H1 (cell line): ENCODE data around the gene DRC1. TPM values are rescaled to one million over a fixed set of nuclear protein-coding genes. Genes with fewer than 3 reads are reported as not detected.

ENCODE experiments used
- CTCF ChIA-PET: fragments of 300-600 bp; sonication (Branson Sonifier 250); formaldehyde crosslinking; loops from one replicate; lab custom pipeline; 2021; ENCODE audit not compliant: partially characterized antibody; lab: Charles Lee
- POLR2A ChIA-PET: fragments of 300-600 bp; sonication (Branson Sonifier 250); formaldehyde crosslinking; loops from one replicate; lab custom pipeline; 2021; ENCODE audit warnings: inconsistent platforms; ENCODE audit not compliant: partially characterized antibody; lab: Charles Lee
- DNase-seq, 2 experiments: peaks; one replicate each; pipeline versions ENCODE4 v3.0.0 to v3.0.0-alpha.2; 2010 to 2022; ENCODE audit warnings: low spot score in 2 of 2, low read depth in 1 of 2, mixed read lengths in 1 of 2
- FAIRE-seq: peaks from 2 replicates; lab custom pipeline; 2011; peaks lifted over from hg19 to GRCh38; lab: Jason Lieb, UNC
- H2AFZ ChIP-seq: 2 replicates; pipeline ENCODE4 v1.8.1; 2012; ENCODE audit warnings: low read length, inconsistent platforms
- H2AK5ac ChIP-seq: 2 replicates; pipeline ENCODE4 v1.6.1; 2013; ENCODE audit warnings: low read depth, low read length
- H2BK120ac ChIP-seq: replicated peaks from 2 replicates; pipeline ENCODE3; 2013; ENCODE audit warnings: low read depth, low read length, inconsistent platforms
- H2BK12ac ChIP-seq: 2 replicates; pipeline ENCODE4 v1.6.1; 2013; ENCODE audit warnings: low read depth, low read length
- H2BK15ac ChIP-seq: 2 replicates; pipeline ENCODE4 v1.6.1; 2013; ENCODE audit warnings: low read length
- H2BK20ac ChIP-seq: 2 replicates; pipeline ENCODE4 v1.6.1; 2013; ENCODE audit warnings: low read length
- H2BK5ac ChIP-seq: 2 replicates; pipeline ENCODE4 v1.6.1; 2013; ENCODE audit warnings: low read depth, low read length
- H3K14ac ChIP-seq: 2 replicates; pipeline ENCODE4 v1.6.1; 2013; ENCODE audit warnings: inconsistent platforms; ENCODE audit not compliant: insufficient read length
- H3K18ac ChIP-seq: 2 replicates; pipeline ENCODE4 v1.6.1; 2013; ENCODE audit warnings: low read length; ENCODE audit errors: extremely low read depth
- H3K23ac ChIP-seq: 2 replicates; pipeline ENCODE4 v1.6.1; 2013; ENCODE audit warnings: inconsistent platforms; ENCODE audit not compliant: insufficient read length
- H3K23me2 ChIP-seq: 2 replicates; pipeline ENCODE4 v1.6.1; 2013; ENCODE audit warnings: low read depth, low read length
- H3K27ac ChIP-seq: 2 replicates; pipeline ENCODE4 v1.6.1; 2011; ENCODE audit warnings: low read depth, low read length, inconsistent platforms
- H3K27me3 ChIP-seq, 4 experiments: replicated peaks in 1 of 4; 1 replicate in 1 of 4; 2 replicates in 3 of 4; pipeline versions ENCODE4 v1.6.1 to v1.8.1; 2011 to 2013; ENCODE audit warnings: low read length in 3 of 4, mild to moderate bottlenecking in 3 of 4, inconsistent platforms in 2 of 4, mixed read lengths in 2 of 4, moderate library complexity in 1 of 4; ENCODE audit not compliant: control insufficient read depth in 3 of 4, insufficient read depth in 3 of 4; ENCODE audit errors: extremely low read depth in 1 of 4
- H3K36me3 ChIP-seq, 4 experiments: 2 replicates each; pipeline versions ENCODE4 v1.6.1 to v1.8.1; 2011 to 2013; ENCODE audit warnings: mild to moderate bottlenecking in 4 of 4, low read length in 3 of 4, moderate library complexity in 2 of 4, control low read depth in 1 of 4, inconsistent platforms in 1 of 4; ENCODE audit not compliant: insufficient read depth in 4 of 4, control insufficient read depth in 2 of 4
- H3K4ac ChIP-seq: replicated peaks from 2 replicates; pipeline ENCODE3; 2013; ENCODE audit warnings: low read length, low read depth, mixed read lengths, inconsistent platforms; ENCODE audit not compliant: insufficient read length
- H3K4me1 ChIP-seq, 4 experiments: replicated peaks in 1 of 4; 1 replicate in 1 of 4; 2 replicates in 3 of 4; pipeline versions ENCODE4 v1.6.1 to v1.8.1; 2011 to 2013; ENCODE audit warnings: low read length in 3 of 4, inconsistent platforms in 2 of 4, mixed read lengths in 1 of 4; ENCODE audit not compliant: insufficient read depth in 4 of 4, control insufficient read depth in 3 of 4
- H3K4me2 ChIP-seq, 2 experiments: 2 replicates each; pipeline versions ENCODE4 v1.6.1 to v1.8.1; 2011 to 2013; ENCODE audit warnings: low read depth in 2 of 2, low read length in 2 of 2, control low read depth in 1 of 2, inconsistent platforms in 1 of 2, mild to moderate bottlenecking in 1 of 2; ENCODE audit not compliant: insufficient read depth in 1 of 2
- H3K4me3 ChIP-seq, 4 experiments: fragments of 200-600, 300-600 bp in 1 of 4; sonication (generic), shearing (Covaris generic), sonication (Bioruptor Twin) in 1 of 4; 2 replicates each; pipeline versions ENCODE4 v1.5.1 to v1.8.1; 2011 to 2016; ENCODE audit warnings: low read length in 4 of 4, low read depth in 3 of 4, control low read depth in 2 of 4, inconsistent platforms in 2 of 4, mild to moderate bottlenecking in 2 of 4, mixed read lengths in 1 of 4, moderate library complexity in 1 of 4; ENCODE audit not compliant: insufficient read depth in 2 of 4; ENCODE audit errors: extremely low read depth in 1 of 4
- H3K56ac ChIP-seq: replicated peaks from 2 replicates; pipeline ENCODE3; 2013; ENCODE audit warnings: low read depth, mild to moderate bottlenecking, mixed read lengths, low read length, inconsistent platforms; ENCODE audit not compliant: insufficient read length
- H3K79me1 ChIP-seq: 2 replicates; pipeline ENCODE4 v1.6.1; 2013; ENCODE audit warnings: low read depth, low read length, control low read depth
- H3K79me2 ChIP-seq, 2 experiments: 2 replicates each; pipeline versions ENCODE4 v1.6.1 to v1.8.1; 2012 to 2013; ENCODE audit warnings: low read length in 2 of 2, mild to moderate bottlenecking in 2 of 2, inconsistent platforms in 1 of 2; ENCODE audit not compliant: insufficient read depth in 2 of 2, control insufficient read depth in 1 of 2
- H3K9ac ChIP-seq, 4 experiments: replicated peaks in 1 of 4; 1 replicate in 1 of 4; 2 replicates in 3 of 4; pipeline versions ENCODE4 v1.6.1 to v1.8.1; 2011 to 2013; ENCODE audit warnings: low read depth in 3 of 4, low read length in 3 of 4, control low read depth in 2 of 4, mild to moderate bottlenecking in 2 of 4, moderate library complexity in 2 of 4, inconsistent platforms in 1 of 4; ENCODE audit errors: extremely low read depth in 1 of 4
- H3K9me3 ChIP-seq, 2 experiments: 2 replicates each; pipeline versions ENCODE4 v1.6.1 to v1.8.1; 2012 to 2013; ENCODE audit warnings: mild to moderate bottlenecking in 2 of 2, moderate library complexity in 2 of 2, control low read depth in 1 of 2, inconsistent platforms in 1 of 2, low read depth in 1 of 2, low read length in 1 of 2, mixed read lengths in 1 of 2; ENCODE audit not compliant: insufficient read depth in 2 of 2
- H4K20me1 ChIP-seq, 2 experiments: replicated peaks in 1 of 2; 2 replicates each; pipeline versions ENCODE3 to v1.8.1; 2011 to 2013; ENCODE audit warnings: inconsistent platforms in 2 of 2, low read length in 2 of 2, mild to moderate bottlenecking in 1 of 2; ENCODE audit not compliant: insufficient read depth in 2 of 2, control insufficient read depth in 1 of 2
- H4K5ac ChIP-seq: 2 replicates; pipeline ENCODE4 v1.6.1; 2013; ENCODE audit warnings: low read length, low read depth, mixed read lengths, inconsistent platforms; ENCODE audit not compliant: insufficient read length
- H4K8ac ChIP-seq: 2 replicates; pipeline ENCODE4 v1.8.0; 2013; ENCODE audit warnings: mild to moderate bottlenecking, moderate library complexity, low read length, inconsistent platforms; ENCODE audit not compliant: insufficient read depth; ENCODE audit errors: extremely low read depth
- H4K91ac ChIP-seq: replicated peaks from 2 replicates; pipeline ENCODE3; 2013; ENCODE audit warnings: low read length, mixed read lengths, inconsistent platforms; ENCODE audit not compliant: insufficient read length
- BACH1 ChIP-seq: IDR thresholded peaks from 2 replicates; pipeline ENCODE4 v1.6.1; 2012; ENCODE audit warnings: low read length, improper control_type of control experiment
- CEBPB ChIP-seq: IDR thresholded peaks from 2 replicates; pipeline ENCODE4 v1.6.1; 2012; ENCODE audit warnings: low read depth, low read length
- EZH2 ChIP-seq: fragments of 200-600 bp; sonication (generic); IDR thresholded peaks from 2 replicates; pipeline ENCODE4 v1.7.1; 2012; ENCODE audit warnings: low read depth, mild to moderate bottlenecking, moderate library complexity, low read length, inconsistent platforms; ENCODE audit not compliant: severe bottlenecking
- GABPA ChIP-seq: IDR thresholded peaks from 2 replicates; pipeline ENCODE4 v1.6.1; 2011; ENCODE audit warnings: mild to moderate bottlenecking, low read length, moderate library complexity, borderline replicate concordance; ENCODE audit not compliant: insufficient read depth
- KDM1A ChIP-seq: fragments of 200-600, 300-600 bp; sonication (generic); IDR thresholded peaks from 2 replicates; pipeline ENCODE4 v1.7.1; 2016; ENCODE audit warnings: mild to moderate bottlenecking, low read length, borderline replicate concordance
- MAFK ChIP-seq: IDR thresholded peaks from 2 replicates; pipeline ENCODE4 v1.6.1; 2012; ENCODE audit warnings: low read depth, mild to moderate bottlenecking, improper control_type of control experiment, low read length
- NRF1 ChIP-seq: IDR thresholded peaks from 2 replicates; pipeline ENCODE4 v1.6.1; 2011; ENCODE audit warnings: mild to moderate bottlenecking, low read depth, low read length, improper control_type of control experiment
- POLR2A ChIP-seq, 2 experiments: IDR thresholded peaks; 1 replicate in 1 of 2; 2 replicates in 1 of 2; pipeline ENCODE4 v1.6.1; 2011; ENCODE audit warnings: low read depth in 2 of 2, low read length in 2 of 2, mild to moderate bottlenecking in 2 of 2; ENCODE audit errors: control extremely low read depth in 1 of 2
- SP4 ChIP-seq: IDR thresholded peaks from 2 replicates; pipeline ENCODE4 v1.6.1; 2012; ENCODE audit warnings: low read length, inconsistent platforms
- SRF ChIP-seq: IDR thresholded peaks from 2 replicates; pipeline ENCODE4 v1.6.1; 2011; ENCODE audit warnings: mild to moderate bottlenecking, low read depth, low read length, moderate library complexity
- TAF7 ChIP-seq: optimal IDR thresholded peaks from 2 replicates; pipeline ENCODE3; 2011; ENCODE audit warnings: low read depth, mild to moderate bottlenecking, inconsistent platforms, low read length, moderate library complexity, borderline replicate concordance
- TBP ChIP-seq: IDR thresholded peaks from 2 replicates; pipeline ENCODE4 v1.6.1; 2011; ENCODE audit warnings: low read depth, low read length, improper control_type of control experiment
- WGBS, 2 experiments: shearing (Covaris generic) in 1 of 2; methylation state at CpG; one replicate each; pipeline versions ENCODE4 v1.1.6 to v1.1.7; 2013 to 2015; ENCODE audit warnings: low lambda C conversion rate in 2 of 2, mixed read lengths in 2 of 2, inconsistent platforms in 1 of 2, low coverage in 1 of 2, missing lambda C conversion rate in 1 of 2; ENCODE audit not compliant: insufficient replicate concordance in 2 of 2, insufficient coverage in 1 of 2, insufficient read length in 1 of 2; ENCODE audit errors: extremely low coverage in 1 of 2, missing lambda C conversion rate in 1 of 2; 5-methylcytosine and 5-hydroxymethylcytosine counted together
- polyA plus RNA-seq, 7 experiments: library from polyadenylated mRNA; depleted of rRNA in 3 of 7; stranded (reverse) in 5 of 7; unstranded in 2 of 7; fragments of >200 nt in 5 of 7; fragments of 200-250 nt in 2 of 7; gene quantifications; 1 replicate in 5 of 7; 2 replicates in 1 of 7; 4 replicates in 1 of 7; pipeline versions ENCODE4 v1.2.1 to v1.2.3, GENCODE V29; 2011 to 2013; ENCODE audit warnings: missing spikeins in 2 of 7, mixed read lengths in 2 of 7
- total RNA-seq: library from RNA; stranded (reverse); fragmentation: NEBNext Ultra II Directional; extraction: Animal tissue kit (Norgen Biotek cat#: 25700); gene quantifications from 2 replicates; pipeline ENCODE4 v1.2.1, GENCODE V29; 2021
- TF ChIP-seq, protein P1 (sequence below): IDR thresholded peaks from 2 replicates; pipeline ENCODE4 v1.6.1; 2011; ENCODE audit warnings: low read depth, mild to moderate bottlenecking, low read length; ENCODE audit not compliant: insufficient read depth

Gene DRC1
- total and polyA plus RNA-seq, 2 of the 8 experiments (the other 6 are each of a cell fraction or from before 2014, with no cell fraction given): 0.08 TPM; not detected in 1

GRCh38 chr2:26453421-26454329, 52.0 kb downstream of the DRC1 start:
- Histone ChIP-seq H2BK120ac (no peak overlapping the region), H3K14ac (no peak overlapping the region), H3K4me1 (no peaks in the 10 kb centered on the region; a peak in 1 of 7 replicates), H2BK5ac (no peak overlapping the region), H3K79me1 (no peaks in the 10 kb centered on the region), H3K4me2 (no peak overlapping the region), H3K27ac (no peak overlapping the region), H4K20me1 (no peaks in the 10 kb centered on the region), H3K36me3 (no peaks in the 10 kb centered on the region), H3K4me3 (no peak overlapping the region), H3K4ac (no peak overlapping the region), H4K91ac (no peak overlapping the region), H3K9me3 (no peaks in the 10 kb centered on the region), H3K23me2 (no peaks in the 10 kb centered on the region), H4K5ac (no peak overlapping the region), H2AFZ (no peak overlapping the region), H2BK12ac (no peak overlapping the region), H2BK15ac (no peak overlapping the region), H3K27me3 (no peaks in the 10 kb centered on the region), H3K56ac (no peak overlapping the region), H2BK20ac (no peak overlapping the region), H3K23ac (no peak overlapping the region), H3K9ac (no peak overlapping the region), H4K8ac (no peak overlapping the region), H2AK5ac (no peak overlapping the region), H3K18ac (no peak overlapping the region), H3K79me2 (no peaks in the 10 kb centered on the region)
- no peak for FAIRE-seq
- WGBS, 2 experiments: 83% methylated on average over 11 of the region's 11 CpGs; no CpG with 5 or more reads in 1 of the 2 experiments
- no peak for DNase-seq
- POLR2A ChIA-PET: no interaction called here
- CTCF ChIA-PET: interaction anchor here (0.9 to 1.8 kb wide), 4 partner anchors 8 to 66 kb away, joined by 3 to 4 read pairs (median 4); no protein-coding TSS in a partner anchor
- no peak for TF ChIP-seq MAFK
- TF ChIP-seq NRF1: no peak
- TF ChIP-seq, protein P1, sequence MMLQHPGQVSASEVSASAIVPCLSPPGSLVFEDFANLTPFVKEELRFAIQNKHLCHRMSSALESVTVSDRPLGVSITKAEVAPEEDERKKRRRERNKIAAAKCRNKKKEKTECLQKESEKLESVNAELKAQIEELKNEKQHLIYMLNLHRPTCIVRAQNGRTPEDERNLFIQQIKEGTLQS: no peak
- TF ChIP-seq KDM1A: no peak
- no peak for TF ChIP-seq TBP
- TF ChIP-seq SP4: no peak
- TF ChIP-seq CEBPB: no peak
- no peak for TF ChIP-seq SRF
- no peak for TF ChIP-seq POLR2A (IDR thresholded peaks at IDR 0.05; ENCODE audit: control extremely low read depth in 1 of 2, low read depth in 2 of 2, low read length in 2 of 2)
- TF ChIP-seq BACH1: no peak
- no peak for TF ChIP-seq EZH2
- no peak for TF ChIP-seq TAF7
- no peak for TF ChIP-seq GABPA
